HPDE6-E6E7 (cell line): ENCODE results near the gene THOC6.

Experiments used
- DNase-seq: peaks from one replicate; pipeline ENCODE4 v3.0.0; 2011; ENCODE audit warnings: missing footprints; ENCODE audit errors: extremely low spot score

The THOC6 gene

GRCh38 chr16:3023669-3024478, at the start of gene THOC6, which contains the start of gene HCFC1R1:
Gene THOC6, plus strand, starts transcription at chr16:3024035. Its CDS starts 292 bp downstream, at chr16:3024327.
Gene HCFC1R1, minus strand, starts transcription at chr16:3023942. Its CDS starts 1 bp downstream, at chr16:3023941.
- DNase-seq, result peak; percentile 79

- no peak for DNase-seq
Measured at GRCh38 chr16:2974319-2975056, 49.3 kb upstream of the THOC6 start.

GRCh38 chr16:2975161-2975795, 48.6 kb upstream of the THOC6 start:
- no peak for DNase-seq

- DNase-seq, result no peak
Measured at GRCh38 chr16:2976201-2976600, 47.6 kb upstream of the THOC6 start.

- no peak for DNase-seq
Measured at GRCh38 chr16:2976673-2977072, 47.2 kb upstream of the THOC6 start.

GRCh38 chr16:2977440-2977839, 46.4 kb upstream of the THOC6 start:
- no peak for DNase-seq

GRCh38 chr16:2979669-2980226, 44.1 kb upstream of the THOC6 start:
- DNase-seq, result no peak

GRCh38 chr16:2980227-2981176, 43.3 kb upstream of the THOC6 start, which contains the start of gene PKMYT1:
Gene PKMYT1, minus strand, starts transcription at chr16:2980446. Its CDS starts 789 bp downstream, at chr16:2979657.
- DNase-seq, result peak; percentile 99

GRCh38 chr16:2981177-2981898, 42.5 kb upstream of the THOC6 start:
- DNase-seq, result no peak

GRCh38 chr16:2981899-2982250, 42.0 kb upstream of the THOC6 start:
- DNase-seq, result no peak

GRCh38 chr16:2982402-2982801, 41.4 kb upstream of the THOC6 start:
- no peak for DNase-seq

- DNase-seq, result peak; percentile 88
Measured at GRCh38 chr16:2983706-2984136, 40.1 kb upstream of the THOC6 start.

- DNase-seq, result no peak
Measured at GRCh38 chr16:2985462-2985861, 38.4 kb upstream of the THOC6 start.

GRCh38 chr16:2985893-2986355, 37.9 kb upstream of the THOC6 start:
- no peak for DNase-seq

GRCh38 chr16:2986623-2987188, 37.1 kb upstream of the THOC6 start:
- DNase-seq, result no peak

- DNase-seq, result no peak
Measured at GRCh38 chr16:2987286-2987685, 36.5 kb upstream of the THOC6 start.

GRCh38 chr16:2987833-2988232, 36.0 kb upstream of the THOC6 start:
- no peak for DNase-seq

- no peak for DNase-seq
Measured at GRCh38 chr16:2988590-2989099, 35.2 kb upstream of the THOC6 start.

GRCh38 chr16:2990891-2991290, 32.9 kb upstream of the THOC6 start:
- DNase-seq, result no peak
